Measurements from ENCODE around the gene MXRA8. TPM values are rescaled to one million over a fixed set of nuclear protein-coding genes. Genes with fewer than 3 reads are reported as not detected.
"Not testable (repeated sequence)": the region's sequence is repeated elsewhere in the genome, so short reads cannot be mapped to it uniquely, and the experiment has no call there.

The MXRA8 gene
- polyA plus RNA-seq, 2 of the 4 experiments (the other 2 are of a cell fraction), result 0.12 to 0.22 TPM

GRCh38 chr1:1318131-1318652 is 40.2 kb downstream of the MXRA8 start:
- FAIRE-seq, result no peak
- ChIA-PET POLR2A (interaction anchor here (1.1 kb wide), 1 partner anchor 81 kb away, joined by 4 read pairs; the partner anchor contains the start of gene CCNL2), CTCF (no interaction called here)
- DNase-seq (ENCODE audit: low read depth in 1 of 2, low spot score in 1 of 2), result peak in 1 of 2 experiments; percentile 77
- Histone ChIP-seq H3K27ac (peak overlapping the region in 1 of 2 experiments; percentile 57; a peak in 1 of 6 replicates), H3K4me3 (no peak overlapping the region), H3K4me2 (peak overlapping the region; percentile 37), H3K9me3 (no peaks in the 10 kb centered on the region), H3K4me1 (peaks cover 21% of the 10 kb centered on the region)
- TF ChIP-seq, protein P1, sequence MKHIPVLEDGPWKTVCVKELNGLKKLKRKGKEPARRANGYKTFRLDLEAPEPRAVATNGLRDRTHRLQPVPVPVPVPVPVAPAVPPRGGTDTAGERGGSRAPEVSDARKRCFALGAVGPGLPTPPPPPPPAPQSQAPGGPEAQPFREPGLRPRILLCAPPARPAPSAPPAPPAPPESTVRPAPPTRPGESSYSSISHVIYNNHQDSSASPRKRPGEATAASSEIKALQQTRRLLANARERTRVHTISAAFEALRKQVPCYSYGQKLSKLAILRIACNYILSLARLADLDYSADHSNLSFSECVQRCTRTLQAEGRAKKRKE (CRISPR knock-in tag; IDR thresholded peaks at IDR 0.05; ENCODE audit: low read depth), result no peak
- TF ChIP-seq RFX5 (IDR thresholded peaks at IDR 0.05) (no peak), RNF2 (IDR thresholded peaks at IDR 0.05; ENCODE audit: borderline replicate concordance, low read depth) (no peak), JUNB (IDR thresholded peaks at IDR 0.05) (0 out of 2 replicates have a peak, but pooled peaks have one; percentile 11), EP300 (IDR thresholded peaks at IDR 0.05) (no peak), FOSL2 (IDR thresholded peaks at IDR 0.05) (peak; percentile 51; the same call in 1 of the 2 replicates), FOSL2 (CRISPR knock-in tag; IDR thresholded peaks at IDR 0.05) (peak; percentile 84)
- WGBS (ENCODE audit: missing lambda C conversion rate), result 30% methylated on average over 9 of the region's 9 CpGs
- peak; percentile 72 to 86 for ATAC-seq

- TF ChIP-seq MYC (IDR thresholded peaks at IDR 0.05; ENCODE audit: borderline replicate concordance, low read length) (no peak), JUNB (IDR thresholded peaks at IDR 0.05) (no peak), FOSB (CRISPR knock-in tag; IDR thresholded peaks at IDR 0.05) (no peak), SREBF2 (IDR thresholded peaks at IDR 0.05) (no peak), TFCP2L1 (CRISPR knock-in tag; IDR thresholded peaks at IDR 0.05) (no peak), RARB (CRISPR knock-in tag; IDR thresholded peaks at IDR 0.05) (no peak), CBX8 (IDR thresholded peaks at IDR 0.05) (no peak), HDAC2 (IDR thresholded peaks at IDR 0.05) (no peak), ZSCAN20 (CRISPR knock-in tag; IDR thresholded peaks at IDR 0.05) (no peak), KDM1A (IDR thresholded peaks at IDR 0.05; ENCODE audit: low read depth) (no peak), HEYL (CRISPR knock-in tag; IDR thresholded peaks at IDR 0.05) (no peak), RCOR1 (IDR thresholded peaks at IDR 0.05; ENCODE audit: low read depth, low read length) (no peak)
- TF ChIP-seq, protein P2, sequence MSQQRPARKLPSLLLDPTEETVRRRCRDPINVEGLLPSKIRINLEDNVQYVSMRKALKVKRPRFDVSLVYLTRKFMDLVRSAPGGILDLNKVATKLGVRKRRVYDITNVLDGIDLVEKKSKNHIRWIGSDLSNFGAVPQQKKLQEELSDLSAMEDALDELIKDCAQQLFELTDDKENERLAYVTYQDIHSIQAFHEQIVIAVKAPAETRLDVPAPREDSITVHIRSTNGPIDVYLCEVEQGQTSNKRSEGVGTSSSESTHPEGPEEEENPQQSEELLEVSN (IDR thresholded peaks at IDR 0.05; ENCODE audit: borderline replicate concordance, low read depth), result no peak
- Histone ChIP-seq H3K4me3 (no peak overlapping the region), H3K4me1 (peaks cover 21% of the 10 kb centered on the region), H3K9me3 (no peaks in the 10 kb centered on the region), H3K4me2 (peak overlapping the region; percentile 37; the same call in 2 of the 3 replicates), H3K27ac (peak overlapping the region in 1 of 2 experiments; percentile 57; a peak in 1 of 6 replicates)
- ChIA-PET CTCF (no interaction called here), POLR2A (no interaction called here)
- FAIRE-seq (no peak), DNase-seq (ENCODE audit: low read depth in 1 of 2, low spot score in 1 of 2) (no peak), ATAC-seq (no peak)
- WGBS (ENCODE audit: missing lambda C conversion rate), result 91% methylated on average over 6 of the region's 6 CpGs
These were observed 40.9 kb downstream of the MXRA8 start for GRCh38 chr1:1317420-1317819.

- FAIRE-seq; H3K4me2 ChIP-seq; H3K9me3 ChIP-seq; DNase-seq (ENCODE audit: low read depth in 1 of 2, low spot score in 1 of 2); ATAC-seq; H3K27ac ChIP-seq; H3K4me3 ChIP-seq; POLR2A ChIA-PET; CTCF ChIA-PET: not testable (repeated sequence)
- 84% methylated on average over 8 of the region's 8 CpGs for WGBS (ENCODE audit: missing lambda C conversion rate)
- H3K4me1 ChIP-seq, result peaks cover 21% of the 10 kb centered on the region
These were observed 42.2 kb downstream of the MXRA8 start for GRCh38 chr1:1316199-1316598.

DNA sequence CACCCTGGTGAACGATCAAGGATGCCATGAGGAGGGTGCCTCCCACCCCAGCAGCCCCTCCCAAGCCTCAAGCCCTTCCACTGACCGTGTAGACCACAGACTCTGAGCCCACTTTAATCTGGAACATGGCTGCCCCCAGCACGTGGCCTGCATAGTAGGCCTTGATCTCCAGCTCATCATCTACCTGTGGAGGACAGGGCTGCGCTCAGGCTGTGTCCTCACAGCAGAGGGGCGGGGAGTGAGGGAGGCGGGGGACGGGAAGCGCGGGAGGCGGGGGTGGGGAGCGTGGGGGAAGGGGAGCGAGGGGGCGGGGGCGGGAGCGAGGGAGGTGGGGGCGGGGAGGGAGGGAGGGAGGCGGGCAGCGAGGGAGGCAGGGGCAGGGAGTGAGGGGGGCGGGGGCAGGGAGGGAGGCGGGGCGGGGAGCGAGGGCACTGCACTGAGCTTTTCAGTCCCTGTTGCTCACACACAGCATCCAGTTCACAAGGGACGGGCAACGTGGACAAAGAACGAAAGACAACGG is 42.9 kb downstream of the MXRA8 start:
- POLR2A ChIA-PET, result interaction anchor here (0.8 kb wide), 1 partner anchor 84 kb away, joined by 3 read pairs; the partner anchor contains the start of gene CCNL2
- Histone ChIP-seq H3K9me3 (no peaks in the 10 kb centered on the region), H3K27ac (no peak overlapping the region), H3K4me1 (peaks cover 21% of the 10 kb centered on the region), H3K4me3 (no peak overlapping the region), H3K4me2 (no peak overlapping the region)
- FAIRE-seq (no peak), DNase-seq (ENCODE audit: low read depth in 1 of 2, low spot score in 1 of 2) (no peak), ATAC-seq (no peak)
- 89% methylated on average over 6 of the region's 26 CpGs for WGBS (ENCODE audit: missing lambda C conversion rate)
- TF ChIP-seq KDM1A (IDR thresholded peaks at IDR 0.05; ENCODE audit: low read depth) (no peak), ZNF302 (CRISPR knock-in tag; IDR thresholded peaks at IDR 0.05) (no peak), MYC (IDR thresholded peaks at IDR 0.05; ENCODE audit: borderline replicate concordance, low read length) (no peak), CHD4 (IDR thresholded peaks at IDR 0.05; ENCODE audit: borderline replicate concordance) (no peak), RARB (CRISPR knock-in tag; IDR thresholded peaks at IDR 0.05) (no peak), HOXB5 (CRISPR knock-in tag; IDR thresholded peaks at IDR 0.05) (no peak), EP300 (IDR thresholded peaks at IDR 0.05) (no peak), CBX2 (IDR thresholded peaks at IDR 0.05; ENCODE audit: borderline replicate concordance, low read depth) (no peak), BCL3 (IDR thresholded peaks at IDR 0.05) (no peak), TP53 (CRISPR knock-in tag; IDR thresholded peaks at IDR 0.05) (no peak)
- CTCF ChIA-PET, result interaction anchor here (1.0 to 1.2 kb wide), 2 partner anchors 56 to 331 kb away, joined by 3 read pairs; no protein-coding TSS in a partner anchor
